Fibroblast of the aortic adventitia (primary cell): ENCODE data around the gene PCCA. TPM values are rescaled to one million over a fixed set of nuclear protein-coding genes. Genes with fewer than 3 reads are reported as not detected.

Experiments used
- DNase-seq: peaks from one replicate; pipeline ENCODE4 v3.0.0-alpha.2; 2010; ENCODE audit warnings: low read depth
- H3K4me3 ChIP-seq: 2 replicates; pipeline ENCODE4 v1.5.1; 2011; ENCODE audit warnings: low read depth, mild to moderate bottlenecking, control low read depth, low read length, moderate library complexity
- CTCF ChIP-seq: IDR thresholded peaks from 2 replicates; pipeline ENCODE4 v1.5.1; 2011; ENCODE audit warnings: mild to moderate bottlenecking, low read length, control low read depth, inconsistent platforms; ENCODE audit not compliant: insufficient read depth
- total RNA-seq: library from RNA; depleted of rRNA; stranded (reverse); fragments of >200 nt; gene quantifications from 2 replicates; pipeline ENCODE4 v1.2.3, GENCODE V29; 2012; ENCODE audit warnings: low replicate concordance

Gene PCCA
- total RNA-seq, 1 donor: 23.8 TPM

GRCh38 chr13:100529666-100530377 lies 440.9 kb downstream of the PCCA start:
- no peak overlapping the region for H3K4me3 ChIP-seq
- no peak for DNase-seq
- no peak for TF ChIP-seq CTCF

GRCh38 chr13:100530671-100531213 lies 441.8 kb downstream of the PCCA start:
- DNase-seq: no peak
- no peak overlapping the region for H3K4me3 ChIP-seq
- no peak for TF ChIP-seq CTCF

DNA sequence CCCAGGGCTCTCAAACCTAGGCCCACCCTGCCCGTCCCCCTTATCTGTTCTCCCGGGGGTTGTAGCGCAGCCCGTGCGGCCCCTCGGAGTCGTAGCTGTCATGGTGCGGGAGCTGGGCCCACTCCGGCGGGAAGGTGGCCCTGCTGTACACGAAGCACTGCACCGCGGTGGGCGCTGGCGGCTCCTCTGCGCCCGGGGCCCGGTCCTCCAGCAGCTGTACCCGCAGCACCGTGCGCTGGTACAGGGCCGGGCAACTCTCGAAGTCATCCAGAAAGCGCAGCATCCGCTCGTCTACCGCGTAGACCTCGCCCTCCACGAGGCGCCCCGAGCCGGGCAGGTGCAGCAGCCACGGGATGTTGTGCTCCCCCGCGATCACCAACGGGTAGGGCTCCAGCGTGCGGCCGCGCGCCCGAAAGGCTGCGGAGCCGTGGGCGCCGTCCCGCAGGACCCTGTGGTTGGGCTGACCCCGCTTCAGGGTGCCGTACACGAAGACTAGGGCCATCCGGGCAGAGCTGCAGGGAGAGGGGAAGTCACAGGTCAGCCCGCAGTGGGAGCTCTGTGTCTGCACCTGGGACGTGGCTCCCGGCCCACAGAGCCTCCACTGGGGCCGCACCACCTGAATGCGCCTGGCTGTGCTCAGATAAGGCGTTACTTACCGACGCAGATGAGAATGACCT lies 443.3 kb downstream of the PCCA start:
- H3K4me3 ChIP-seq: no peak overlapping the region
- no peak for DNase-seq
- TF ChIP-seq CTCF: no peak

DNA sequence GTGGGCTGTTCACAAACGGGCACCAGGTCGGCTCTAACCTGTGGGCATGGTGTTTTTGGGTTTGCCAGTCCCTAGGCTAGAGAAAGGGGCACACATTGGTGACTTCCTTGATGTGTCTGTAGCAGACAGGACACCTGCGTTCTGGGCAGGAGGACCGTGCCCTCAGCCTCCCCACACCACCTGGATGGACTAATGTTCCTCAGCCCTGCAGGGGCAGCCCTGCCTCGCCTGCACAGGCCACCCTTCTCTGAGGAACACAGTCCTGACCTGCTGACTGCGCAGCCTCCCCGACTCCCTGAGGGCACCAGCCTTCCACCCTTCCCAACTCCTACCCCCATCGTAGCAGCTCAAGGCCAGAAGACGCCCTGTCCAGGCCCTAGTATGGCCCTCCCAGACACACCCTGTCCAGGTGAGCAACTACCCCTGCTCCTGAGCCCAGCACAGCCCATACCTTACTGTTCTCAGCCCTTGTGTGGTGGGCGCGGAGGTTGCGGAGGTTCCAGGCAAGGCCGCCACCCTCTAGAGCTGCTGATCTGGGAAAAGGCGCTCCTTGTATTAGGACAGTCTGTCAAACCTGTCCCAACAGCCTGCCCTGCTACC lies 444.0 kb downstream of the PCCA start:
- H3K4me3 ChIP-seq: no peak overlapping the region
- no peak for DNase-seq
- no peak for TF ChIP-seq CTCF

- H3K4me3 ChIP-seq: no peak overlapping the region
- no peak for DNase-seq
- TF ChIP-seq CTCF: no peak
These were observed 444.7 kb downstream of the PCCA start for GRCh38 chr13:100533588-100534041.

- H3K4me3 ChIP-seq: no peak overlapping the region
- no peak for DNase-seq
- TF ChIP-seq CTCF: no peak
These were observed 445.4 kb downstream of the PCCA start for GRCh38 chr13:100534147-100534843.
